ENCODE measurements around the gene TMEM272. TPM values are rescaled to one million over a fixed set of nuclear protein-coding genes. Genes with fewer than 3 reads are reported as not detected.

The TMEM272 gene
- polyA plus RNA-seq, 1 of the 3 experiments (the other 2 are of a cell fraction): not detected

GRCh38 chr13:51801631-51802099 is 43.3 kb downstream of the TMEM272 start:
- WGBS (ENCODE audit: low lambda C conversion rate): 51% methylated on average over 6 of the region's 7 CpGs
- ChIA-PET POLR2A (interaction anchor here (0.7 to 2.2 kb wide), 5 partner anchors 15 to 348 kb away, joined by 3 to 13 read pairs (median 9); partner anchors contain the start of gene INTS6), CTCF (interaction anchor here (1.0 to 2.2 kb wide), 6 partner anchors 15 to 373 kb away, joined by 3 to 6 read pairs (median 4); no protein-coding TSS in a partner anchor)
- peak; percentile 56 for DNase-seq
- peaks cover 19 to 60% of the 10 kb centered on the region in 2 experiments for H3K4me1 ChIP-seq (ENCODE audit: control insufficient read depth in 1 of 2, insufficient read depth in 2 of 2, low read depth in 1 of 2, low read length in 1 of 2)
- TF ChIP-seq FOXJ3 (CRISPR knock-in tag; IDR thresholded peaks at IDR 0.05) (no peak), EP300 (IDR thresholded peaks at IDR 0.05; ENCODE audit: borderline replicate concordance in 1 of 2, low read depth in 1 of 2, low read length in 1 of 2) (no peak), RCOR1 (IDR thresholded peaks at IDR 0.05; ENCODE audit: low read length) (no peak), TAF1 (IDR thresholded peaks at IDR 0.05; ENCODE audit: borderline replicate concordance, low read depth, low read length) (no peak), MEF2A (IDR thresholded peaks at IDR 0.05; ENCODE audit: borderline replicate concordance, low read depth) (no peak), JUND (IDR thresholded peaks at IDR 0.05) (no peak), CTCF (IDR thresholded peaks at IDR 0.05) (no peak), CHD2 (IDR thresholded peaks at IDR 0.05; ENCODE audit: low read length, partially characterized antibody) (no peak), MAX (IDR thresholded peaks at IDR 0.05; ENCODE audit: low read depth) (no peak), GABPA (IDR thresholded peaks at IDR 0.05; ENCODE audit: low read depth) (no peak), IRF3 (IDR thresholded peaks at IDR 0.05; ENCODE audit: low read depth, low read length) (no peak), FOSL2 (IDR thresholded peaks at IDR 0.05; ENCODE audit: borderline replicate concordance, low read depth) (no peak), RXRA (IDR thresholded peaks at IDR 0.05; ENCODE audit: borderline replicate concordance, low read depth) (no peak), TEAD4 (IDR thresholded peaks at IDR 0.05; ENCODE audit: borderline replicate concordance, insufficient read depth) (no peak), TCF12 (IDR thresholded peaks at IDR 0.05) (no peak)
- no peak overlapping the region for H2AFZ ChIP-seq (ENCODE audit: low read depth)
- no peaks in the 10 kb centered on the region for H3K9me2 ChIP-seq
- no peaks in the 10 kb centered on the region for H3K36me3 ChIP-seq (replicated peaks in 1 of 2; ENCODE audit: control insufficient read depth in 1 of 2, insufficient read depth in 2 of 2, low read length in 1 of 2)
- H3K79me2 ChIP-seq (ENCODE audit: insufficient read depth): 0 out of 2 replicates have a peak, but pooled peaks cover 4% of the 10 kb centered on the region
- peak overlapping the region; percentile 94; the same call in 1 of the 2 replicates for H3K4me2 ChIP-seq
- no peak overlapping the region for H3K4me3 ChIP-seq (ENCODE audit: low read depth in 2 of 2, low read length in 1 of 2)
- no peaks in the 10 kb centered on the region for H4K20me1 ChIP-seq (ENCODE audit: insufficient read depth)
- H3K9ac ChIP-seq: no peak overlapping the region
- peak overlapping the region; percentile 78 to 98 for H3K27ac ChIP-seq (ENCODE audit: low read depth in 2 of 2, low read length in 1 of 2)
- H3F3A ChIP-seq (replicated peaks; ENCODE audit: insufficient read depth): peaks cover 16% of the 10 kb centered on the region
- H3K9me3 ChIP-seq: no peaks in the 10 kb centered on the region
- H3K27me3 ChIP-seq (ENCODE audit: insufficient read depth): no peaks in the 10 kb centered on the region

All from SK-N-SH (cell line).